Measurements from ENCODE around the gene CARMIL1.

CARMIL1 gene

GRCh38 chr6:25535632-25536225 is 256.6 kb downstream of the CARMIL1 start:
- Mint-ChIP-seq H3K9me3 (no peaks in the 10 kb centered on the region), H3K27me3 (no peaks in the 10 kb centered on the region), H3K4me3 (no peak overlapping the region), H3K4me1 (ENCODE audit: low read depth) (no peaks in the 10 kb centered on the region), H3K36me3 (ENCODE audit: low read depth) (peaks cover 25% of the 10 kb centered on the region), H3K27ac (no peak overlapping the region)

GRCh38 chr6:25536781-25537180 is 257.6 kb downstream of the CARMIL1 start:
- no peaks in the 10 kb centered on the region for H3K4me1 Mint-ChIP-seq (ENCODE audit: low read depth)
- no peaks in the 10 kb centered on the region for H3K27me3 Mint-ChIP-seq
- peaks cover 26% of the 10 kb centered on the region for H3K36me3 Mint-ChIP-seq (ENCODE audit: low read depth)
- no peak overlapping the region for H3K4me3 Mint-ChIP-seq
- no peak overlapping the region for H3K27ac Mint-ChIP-seq
- no peaks in the 10 kb centered on the region for H3K9me3 Mint-ChIP-seq

DNA sequence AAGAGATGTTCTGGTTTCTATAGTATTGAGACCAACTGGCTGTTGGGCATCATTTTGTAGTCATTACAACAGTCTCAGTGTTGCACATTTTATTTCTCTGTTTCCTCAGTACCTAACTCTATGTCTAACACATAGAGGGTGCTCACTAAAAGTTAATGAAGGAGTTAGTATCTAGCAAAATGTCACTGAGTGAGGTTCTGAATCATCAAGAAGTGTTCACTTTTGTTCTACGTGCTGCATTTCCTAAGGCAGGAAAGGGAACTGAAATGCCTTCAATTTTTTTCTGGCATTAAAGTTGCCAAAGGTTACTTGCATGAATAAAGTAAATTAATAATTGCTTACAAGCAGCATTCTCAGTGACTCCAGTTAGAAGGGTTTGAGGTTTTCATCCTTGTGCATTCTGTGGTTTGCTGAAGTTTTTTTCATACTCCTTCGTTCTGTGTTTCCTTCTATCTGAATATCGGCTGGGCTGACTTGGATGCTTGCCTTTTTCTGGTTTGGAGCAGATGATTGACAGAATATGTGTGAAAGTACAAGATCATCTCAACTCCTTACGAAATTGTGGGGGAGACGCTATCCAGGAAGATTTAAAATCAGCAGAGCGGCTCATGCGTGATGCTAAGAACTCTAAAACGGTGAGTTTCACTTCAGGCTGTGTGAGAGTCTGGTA is 258.3 kb downstream of the CARMIL1 start:
- H3K9me3 Mint-ChIP-seq, result no peaks in the 10 kb centered on the region

DNA sequence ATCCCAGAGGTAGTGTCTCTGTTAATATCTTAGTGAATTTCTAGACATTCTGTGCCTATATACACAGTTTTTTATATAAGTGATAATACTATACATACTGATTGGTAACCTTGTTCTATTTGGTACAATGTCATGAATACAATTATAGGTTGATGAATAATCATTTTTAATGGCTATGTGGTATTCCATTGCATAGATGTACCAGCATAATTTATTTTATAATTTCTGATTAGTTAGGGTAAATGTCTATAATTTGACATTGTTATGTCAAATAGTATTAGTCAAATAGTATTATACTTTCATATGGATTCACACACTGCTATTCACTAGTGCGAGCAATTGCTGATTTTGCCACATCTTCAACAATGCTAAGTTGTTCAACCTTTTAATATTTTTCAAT is 262.1 kb downstream of the CARMIL1 start:
- Mint-ChIP-seq H3K27me3 (no peaks in the 10 kb centered on the region), H3K9me3 (no peaks in the 10 kb centered on the region), H3K4me3 (no peak overlapping the region), H3K27ac (no peak overlapping the region), H3K4me1 (ENCODE audit: low read depth) (no peaks in the 10 kb centered on the region), H3K36me3 (ENCODE audit: low read depth) (peaks cover 18% of the 10 kb centered on the region)

More for the DNA sequence above, 258.3 kb downstream of the CARMIL1 start:
- Mint-ChIP-seq H3K36me3 (ENCODE audit: low read depth) (peaks cover 26% of the 10 kb centered on the region), H3K4me1 (ENCODE audit: low read depth) (no peaks in the 10 kb centered on the region), H3K4me3 (no peak overlapping the region), H3K27ac (no peak overlapping the region), H3K27me3 (no peaks in the 10 kb centered on the region)

DNA sequence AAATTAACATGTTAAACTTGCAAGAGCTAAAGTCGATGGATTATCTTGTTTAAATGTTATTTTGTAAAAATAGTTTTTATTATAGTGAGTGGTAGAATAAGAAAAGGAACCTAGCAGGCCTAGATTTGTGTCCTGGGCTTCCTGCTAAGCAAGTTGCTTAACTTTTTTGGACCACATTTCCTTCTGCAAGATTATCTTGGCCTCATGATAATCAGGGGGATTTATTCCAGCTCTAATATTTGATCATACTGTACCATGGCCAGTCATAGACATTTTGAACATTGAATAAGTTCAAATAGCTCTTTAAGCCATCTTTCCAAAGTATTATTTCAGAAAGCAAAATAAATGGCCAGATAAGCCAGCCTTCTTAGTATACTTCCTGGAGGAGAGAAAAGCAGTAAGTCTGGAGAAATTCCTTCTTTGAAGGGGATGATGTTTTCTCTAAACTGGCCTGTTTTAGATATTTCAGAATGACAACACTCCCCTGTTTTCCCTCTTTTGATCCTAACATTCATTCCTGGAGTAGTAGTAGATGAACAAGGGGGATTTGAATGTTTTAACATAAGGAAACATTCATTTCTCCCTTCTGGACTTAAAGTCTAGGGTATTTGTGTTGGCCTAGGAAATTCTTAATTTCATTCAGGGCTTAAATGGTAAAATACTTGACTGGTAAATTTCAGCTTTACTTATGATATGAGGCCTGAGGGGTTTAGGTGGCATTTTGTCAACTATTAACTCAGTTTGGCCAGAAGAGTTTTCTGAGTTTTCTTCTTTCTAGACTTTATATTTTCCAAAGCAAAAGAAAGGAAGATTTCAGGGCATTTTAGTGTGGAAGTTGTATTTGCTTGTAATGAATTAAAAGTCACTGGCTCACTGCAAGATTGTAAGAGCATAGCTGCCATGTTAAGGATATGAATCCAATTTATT is 264.1 kb downstream of the CARMIL1 start:
- Mint-ChIP-seq H3K4me1 (ENCODE audit: low read depth) (no peaks in the 10 kb centered on the region), H3K4me3 (no peak overlapping the region), H3K36me3 (ENCODE audit: low read depth) (peaks cover 15% of the 10 kb centered on the region), H3K9me3 (no peaks in the 10 kb centered on the region), H3K27ac (no peak overlapping the region), H3K27me3 (no peaks in the 10 kb centered on the region)

DNA sequence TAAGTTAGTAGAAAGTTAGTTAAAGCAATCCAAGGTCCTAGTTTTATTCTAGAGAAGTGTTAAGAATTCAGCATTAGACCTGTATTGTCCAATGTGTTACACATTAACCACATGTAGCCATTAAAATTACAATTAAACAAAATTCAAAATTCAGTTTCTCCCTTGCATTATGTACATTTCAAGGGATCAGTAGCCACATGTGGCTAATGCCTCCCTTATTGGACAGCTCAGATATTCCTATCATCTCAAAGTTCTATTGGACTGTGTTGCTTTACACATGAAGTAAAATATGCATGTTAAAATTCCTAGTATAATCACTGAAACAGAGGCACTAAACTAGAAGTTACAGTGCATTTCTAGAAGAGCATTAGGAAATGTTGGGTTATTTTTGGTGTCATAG is 265.7 kb downstream of the CARMIL1 start:
- no peak overlapping the region for H3K4me3 Mint-ChIP-seq
- no peaks in the 10 kb centered on the region for H3K4me1 Mint-ChIP-seq (ENCODE audit: low read depth)
- H3K27me3 Mint-ChIP-seq, result no peaks in the 10 kb centered on the region
- no peaks in the 10 kb centered on the region for H3K9me3 Mint-ChIP-seq
- no peak overlapping the region for H3K27ac Mint-ChIP-seq
- H3K36me3 Mint-ChIP-seq (ENCODE audit: low read depth), result peaks cover 10% of the 10 kb centered on the region

DNA sequence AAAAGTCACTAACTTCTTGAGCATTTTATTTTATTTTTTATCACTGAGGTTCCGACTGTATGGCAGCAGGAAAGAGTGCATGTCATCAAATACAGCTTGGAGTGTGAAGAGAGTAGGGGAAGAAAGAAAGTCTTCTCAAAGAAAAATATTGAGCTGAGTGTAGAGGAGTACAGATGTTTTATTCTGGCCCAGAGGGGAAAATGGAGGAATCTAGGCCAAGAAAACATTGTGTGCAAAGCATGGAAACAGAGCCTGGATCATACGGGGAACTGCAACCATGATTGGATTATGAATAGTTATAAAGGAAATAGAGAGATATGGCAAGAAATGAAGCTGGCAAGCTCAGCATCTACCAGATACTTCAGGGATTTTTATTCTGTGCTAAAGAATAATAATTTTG is 268.6 kb downstream of the CARMIL1 start:
- H3K27me3 Mint-ChIP-seq, result no peaks in the 10 kb centered on the region
- H3K4me3 Mint-ChIP-seq, result no peak overlapping the region
- H3K4me1 Mint-ChIP-seq (ENCODE audit: low read depth), result no peaks in the 10 kb centered on the region
- H3K27ac Mint-ChIP-seq, result no peak overlapping the region
- H3K9me3 Mint-ChIP-seq, result no peaks in the 10 kb centered on the region
- H3K36me3 Mint-ChIP-seq (ENCODE audit: low read depth), result no peaks in the 10 kb centered on the region

GRCh38 chr6:25548451-25548850 is 269.3 kb downstream of the CARMIL1 start:
- Mint-ChIP-seq H3K27ac (no peak overlapping the region), H3K4me3 (no peak overlapping the region), H3K4me1 (ENCODE audit: low read depth) (no peaks in the 10 kb centered on the region), H3K27me3 (no peaks in the 10 kb centered on the region), H3K9me3 (no peaks in the 10 kb centered on the region), H3K36me3 (ENCODE audit: low read depth) (no peaks in the 10 kb centered on the region)

DNA sequence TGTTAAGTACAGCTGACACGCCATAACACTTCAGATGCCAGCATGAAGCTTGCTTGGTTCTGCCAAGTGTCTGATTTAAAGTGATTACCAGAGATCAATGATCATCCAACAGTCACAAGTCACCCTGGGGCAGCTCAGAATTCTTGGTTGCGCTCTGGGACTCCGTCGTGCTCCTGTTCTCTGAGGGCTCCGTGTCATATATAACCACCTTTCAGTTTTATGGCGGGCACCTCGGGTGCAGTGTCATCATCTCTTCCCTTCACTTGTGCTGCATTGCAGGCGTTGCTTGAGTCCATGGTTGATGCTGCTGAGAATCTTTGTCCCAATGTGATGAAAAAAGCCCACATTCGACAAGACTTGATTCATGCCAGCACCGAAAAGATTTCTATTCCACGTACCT is 271.5 kb downstream of the CARMIL1 start:
- Mint-ChIP-seq H3K36me3 (ENCODE audit: low read depth) (no peaks in the 10 kb centered on the region), H3K4me1 (ENCODE audit: low read depth) (no peaks in the 10 kb centered on the region), H3K4me3 (no peak overlapping the region), H3K27me3 (no peaks in the 10 kb centered on the region), H3K9me3 (no peaks in the 10 kb centered on the region), H3K27ac (no peak overlapping the region)

DNA sequence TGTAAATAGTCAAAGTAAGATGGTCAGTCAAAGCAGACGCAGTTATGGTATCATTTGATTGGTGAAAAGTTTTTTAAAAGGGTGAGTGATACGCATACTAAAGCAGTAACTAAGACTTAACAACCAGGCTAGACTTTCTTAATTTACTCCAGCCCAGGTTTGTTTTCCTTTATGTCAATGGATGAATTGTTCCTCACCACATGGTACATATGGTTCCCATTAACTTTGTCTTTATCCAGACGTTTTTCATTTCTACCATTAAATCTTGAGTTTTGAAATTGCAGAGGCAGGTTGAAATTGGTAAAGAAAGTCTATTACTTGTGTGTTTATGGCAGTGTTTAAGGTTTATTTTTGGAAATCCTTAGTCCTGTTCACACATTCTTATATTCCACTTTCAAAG is 274.3 kb downstream of the CARMIL1 start:
- no peaks in the 10 kb centered on the region for H3K27me3 Mint-ChIP-seq
- no peaks in the 10 kb centered on the region for H3K36me3 Mint-ChIP-seq (ENCODE audit: low read depth)
- H3K27ac Mint-ChIP-seq, result no peak overlapping the region
- H3K4me1 Mint-ChIP-seq (ENCODE audit: low read depth), result no peaks in the 10 kb centered on the region
- no peaks in the 10 kb centered on the region for H3K9me3 Mint-ChIP-seq
- H3K4me3 Mint-ChIP-seq, result no peak overlapping the region

- Mint-ChIP-seq H3K27me3 (no peaks in the 10 kb centered on the region), H3K36me3 (ENCODE audit: low read depth) (no peaks in the 10 kb centered on the region), H3K4me3 (no peak overlapping the region), H3K27ac (no peak overlapping the region), H3K9me3 (no peaks in the 10 kb centered on the region), H3K4me1 (ENCODE audit: low read depth) (no peaks in the 10 kb centered on the region)
These were observed 276.0 kb downstream of the CARMIL1 start for GRCh38 chr6:25555188-25555587.

- no peak overlapping the region for H3K27ac Mint-ChIP-seq
- H3K9me3 Mint-ChIP-seq, result no peaks in the 10 kb centered on the region
- H3K4me3 Mint-ChIP-seq, result no peak overlapping the region
- no peaks in the 10 kb centered on the region for H3K36me3 Mint-ChIP-seq (ENCODE audit: low read depth)
- H3K27me3 Mint-ChIP-seq, result no peaks in the 10 kb centered on the region
- no peaks in the 10 kb centered on the region for H3K4me1 Mint-ChIP-seq (ENCODE audit: low read depth)
These were observed 277.3 kb downstream of the CARMIL1 start for GRCh38 chr6:25556516-25556915.

GRCh38 chr6:25558155-25558817 is 279.1 kb downstream of the CARMIL1 start:
- H3K27ac Mint-ChIP-seq, result no peak overlapping the region
- no peaks in the 10 kb centered on the region for H3K4me1 Mint-ChIP-seq (ENCODE audit: low read depth)
- H3K27me3 Mint-ChIP-seq, result no peaks in the 10 kb centered on the region
- no peak overlapping the region for H3K4me3 Mint-ChIP-seq
- H3K36me3 Mint-ChIP-seq (ENCODE audit: low read depth), result no peaks in the 10 kb centered on the region
- no peaks in the 10 kb centered on the region for H3K9me3 Mint-ChIP-seq

DNA sequence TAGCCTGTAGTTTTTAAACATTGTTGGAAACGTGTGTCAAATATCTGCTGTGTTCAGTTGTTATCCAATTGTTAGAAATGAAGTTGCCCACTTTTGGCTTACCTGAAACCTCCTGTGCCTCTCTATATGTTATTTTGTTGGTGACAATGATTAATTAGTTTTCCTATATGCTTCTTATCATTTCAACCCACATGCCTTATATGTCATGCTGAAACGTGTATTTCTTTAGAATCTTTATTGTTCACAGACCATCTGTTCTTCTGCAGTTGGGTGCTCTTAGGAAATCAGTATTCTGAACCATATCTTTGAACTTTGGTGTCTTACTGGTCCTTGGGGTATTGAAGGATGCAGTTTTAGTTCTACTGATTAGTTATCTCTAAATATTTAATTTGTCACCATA is 281.7 kb downstream of the CARMIL1 start:
- Mint-ChIP-seq H3K27me3 (no peaks in the 10 kb centered on the region), H3K4me1 (ENCODE audit: low read depth) (no peaks in the 10 kb centered on the region), H3K27ac (no peak overlapping the region), H3K4me3 (no peak overlapping the region), H3K36me3 (ENCODE audit: low read depth) (no peaks in the 10 kb centered on the region), H3K9me3 (no peaks in the 10 kb centered on the region)

GRCh38 chr6:25564943-25565342 is 285.8 kb downstream of the CARMIL1 start:
- Mint-ChIP-seq H3K27ac (no peak overlapping the region), H3K27me3 (no peaks in the 10 kb centered on the region), H3K36me3 (ENCODE audit: low read depth) (no peaks in the 10 kb centered on the region)

More at GRCh38 chr6:25564943-25565342, 285.8 kb downstream of the CARMIL1 start:
- Mint-ChIP-seq H3K4me3 (no peak overlapping the region), H3K4me1 (ENCODE audit: low read depth) (no peaks in the 10 kb centered on the region), H3K9me3 (no peaks in the 10 kb centered on the region)

Data from stimulated activated naive CD8-positive, alpha-beta T cell treated with anti-CD3 and anti-CD28 coated beads, Interleukin-15, Interleukin-2, amounts not matched to agents 100 ng/mL and 50 ng/mL, for 24 hours (primary cell).